HCT116 (cell line): ENCODE measurements around the gene CIDEA. TPM values are rescaled to one million over a fixed set of nuclear protein-coding genes. Genes with fewer than 3 reads are reported as not detected.

Experiments
- ATAC-seq: fragments of 200-7000 bp; cut with Tn5 transposase; 2 replicates; pipeline ENCODE4 v1.9.1; 2020; ENCODE audit warnings: mild to moderate bottlenecking, moderate library complexity
- BruUV-seq: library from RNA; stranded (reverse); fragments of 400-500 nt; replicated peaks from 2 replicates; lab custom pipeline; 2021; lab: Mats Ljungman, UMichigan
- CTCF ChIA-PET: fragments of 300-600 bp; sonication (Branson Sonifier 250); formaldehyde crosslinking; loops from one replicate; lab custom pipeline; 2021; ENCODE audit warnings: antibody characterized with exemption; lab: Charles Lee
- POLR2A ChIA-PET: fragments of 300-600, 350-600 bp; sonication (Branson Sonifier 250); formaldehyde crosslinking; loops from one replicate; lab custom pipeline; 2021; ENCODE audit warnings: antibody characterized with exemption; lab: Charles Lee
- RAD21 ChIA-PET, 2 experiments: fragments of 300-600 bp; sonication (Branson Sonifier 250); formaldehyde crosslinking; loops; one replicate each; lab custom pipeline; 2023; ENCODE audit warnings: low total read pairs in 2 of 2; ENCODE audit not compliant: uncharacterized antibody in 2 of 2, unreplicated experiment in 2 of 2, low non-redundant PET in 1 of 2; lab: Charles Lee
- DNase-seq: peaks from one replicate; pipeline ENCODE4 v3.0.0-alpha.2; 2010; ENCODE audit warnings: low read depth, low spot score
- H2AFZ ChIP-seq: fragments of 200-600 bp; shearing (Covaris generic), sonication (generic); 2 replicates; pipeline ENCODE4 v1.6.1; 2017; ENCODE audit warnings: low read depth, mixed run types, mixed read lengths, antibody characterized with exemption, low read length; ENCODE audit not compliant: poor library complexity, severe bottlenecking
- H3K27ac ChIP-seq: 2 replicates; pipeline ENCODE4 v1.5.1; 2012; ENCODE audit warnings: low read depth, low read length
- H3K27me3 ChIP-seq: fragments of 200-600 bp; sonication (generic); 2 replicates; pipeline ENCODE4 v1.6.1; 2016; ENCODE audit warnings: mixed run types, low read length, mixed read lengths; ENCODE audit not compliant: insufficient read depth
- H3K36me3 ChIP-seq, 2 experiments: fragments of 200-500 bp in 1 of 2; fragments of 200-600 bp in 1 of 2; sonication (Bioruptor generic) in 1 of 2; sonication (generic) in 1 of 2; 2 replicates each; pipeline versions ENCODE4 v1.5.1 to v1.6.1; 2014 to 2016; ENCODE audit warnings: low read length in 2 of 2, inconsistent platforms in 1 of 2, mixed read lengths in 1 of 2, mixed run types in 1 of 2; ENCODE audit not compliant: insufficient read depth in 2 of 2, control insufficient read depth in 1 of 2
- H3K4me1 ChIP-seq, 2 experiments: fragments of 200-600 bp in 1 of 2; sonication (generic) in 1 of 2; 2 replicates each; pipeline versions ENCODE4 v1.5.1 to v1.6.1; 2012 to 2017; ENCODE audit warnings: low read length in 2 of 2, inconsistent platforms in 1 of 2, mild to moderate bottlenecking in 1 of 2, mixed read lengths in 1 of 2, mixed run types in 1 of 2, moderate library complexity in 1 of 2; ENCODE audit not compliant: insufficient read depth in 2 of 2, control insufficient read depth in 1 of 2
- H3K4me2 ChIP-seq: fragments of 200-600 bp; sonication (generic); 2 replicates; pipeline ENCODE4 v1.6.1; 2017; ENCODE audit warnings: mixed run types, low read length, mixed read lengths
- H3K4me3 ChIP-seq, 2 experiments: fragments of 200-600 bp in 1 of 2; sonication (generic) in 1 of 2; replicated peaks in 1 of 2; 2 replicates each; pipeline ENCODE4 v1.5.1; 2011 to 2016; ENCODE audit warnings: low read length in 2 of 2, control low read depth in 1 of 2, low read depth in 1 of 2, mild to moderate bottlenecking in 1 of 2, mixed read lengths in 1 of 2, mixed run types in 1 of 2
- H3K79me2 ChIP-seq: fragments of 200-600 bp; sonication (generic); 2 replicates; pipeline ENCODE4 v1.6.1; 2017; ENCODE audit warnings: mild to moderate bottlenecking, mixed run types, low read length, moderate library complexity, mixed read lengths; ENCODE audit not compliant: insufficient read depth
- H3K9ac ChIP-seq: fragments of 200-600 bp; sonication (generic); 2 replicates; pipeline ENCODE4 v1.6.1; 2016; ENCODE audit warnings: low read length, mixed read lengths
- H3K9me2 ChIP-seq: fragments of 200-600 bp; sonication (generic), shearing (Covaris generic); 2 replicates; pipeline ENCODE4 v1.6.1; 2017; ENCODE audit warnings: mixed run types, mild to moderate bottlenecking, moderate library complexity; ENCODE audit not compliant: insufficient read depth
- H3K9me3 ChIP-seq, 2 experiments: fragments of 200-500 bp in 1 of 2; fragments of 200-600 bp in 1 of 2; sonication (Bioruptor generic) in 1 of 2; sonication (generic) in 1 of 2; 2 replicates each; pipeline ENCODE4 v1.6.1; 2014 to 2017; ENCODE audit warnings: low read length in 2 of 2, mixed read lengths in 2 of 2, inconsistent platforms in 1 of 2, low read depth in 1 of 2, mild to moderate bottlenecking in 1 of 2, mixed run types in 1 of 2, moderate library complexity in 1 of 2; ENCODE audit not compliant: control insufficient read depth in 1 of 2, insufficient read depth in 1 of 2
- H4K20me1 ChIP-seq: fragments of 200-600 bp; sonication (generic), shearing (Covaris generic); 2 replicates; pipeline ENCODE4 v1.6.1; 2017; ENCODE audit warnings: mixed run types, mild to moderate bottlenecking, moderate library complexity; ENCODE audit not compliant: insufficient read depth
- CBX3 ChIP-seq: IDR thresholded peaks from 2 replicates; pipeline ENCODE4 v1.6.1; 2012; ENCODE audit warnings: low read depth
- CTCF ChIP-seq, 3 experiments: fragments of 200-600 bp in 1 of 3; sonication (generic) in 1 of 3; IDR thresholded peaks in 2 of 3; conservative IDR thresholded peaks in 1 of 3; 2 replicates each; pipeline ENCODE4 v1.5.1; 2012 to 2017; ENCODE audit warnings: low read depth in 2 of 3, low read length in 2 of 3, antibody characterized with exemption in 1 of 3, borderline replicate concordance in 1 of 3, control low read depth in 1 of 3, mild to moderate bottlenecking in 1 of 3, mixed read lengths in 1 of 3, mixed run types in 1 of 3, moderate library complexity in 1 of 3; ENCODE audit not compliant: insufficient read depth in 1 of 3
- EGR1 ChIP-seq: IDR thresholded peaks from 2 replicates; pipeline ENCODE4 v1.6.1; 2012; ENCODE audit warnings: low read depth
- ELF1 ChIP-seq: IDR thresholded peaks from 2 replicates; pipeline ENCODE4 v1.6.1; 2012; ENCODE audit warnings: low read depth, borderline replicate concordance
- EZH2phosphoT487 ChIP-seq: fragments of 200-600 bp; IDR thresholded peaks from 2 replicates; pipeline ENCODE4 v1.6.1; 2018; ENCODE audit warnings: antibody characterized with exemption, borderline replicate concordance
- JUND ChIP-seq: IDR thresholded peaks from 2 replicates; pipeline ENCODE4 v1.6.1; 2012
- MAX ChIP-seq: IDR thresholded peaks from 2 replicates; pipeline ENCODE4 v1.6.1; 2012
- POLR2A ChIP-seq: IDR thresholded peaks from 2 replicates; pipeline ENCODE4 v1.7.0; 2011; ENCODE audit warnings: borderline replicate concordance; ENCODE audit not compliant: insufficient read depth, insufficient read length; ENCODE audit errors: extremely low read depth
- POLR2AphosphoS5 ChIP-seq: IDR thresholded peaks from 2 replicates; pipeline ENCODE4 v1.6.1; 2011; ENCODE audit warnings: mild to moderate bottlenecking, low read depth, low read length, moderate library complexity
- RAD21 ChIP-seq: IDR thresholded peaks from 2 replicates; pipeline ENCODE4 v1.6.1; 2012; ENCODE audit warnings: low read depth, mild to moderate bottlenecking
- ZBTB33 ChIP-seq: IDR thresholded peaks from 2 replicates; pipeline ENCODE4 v1.6.1; 2011; ENCODE audit warnings: mild to moderate bottlenecking, low read length, moderate library complexity; ENCODE audit not compliant: insufficient replicate concordance; ENCODE audit errors: extremely low read depth
- ZNF274 ChIP-seq: fragments of 200-500 bp; sonication (Bioruptor generic); IDR thresholded peaks from 2 replicates; pipeline ENCODE4 v1.6.1; 2014; ENCODE audit warnings: mild to moderate bottlenecking, low read depth, low read length, inconsistent platforms
- intact Hi-C: fragments of 100-400 bp; cut with micrococcal nuclease; formaldehyde crosslinking; loops from 2 replicates; pipeline ENCODE4 v1.10.0; 2022
- total RNA-seq: library from RNA; stranded (reverse); gene quantifications from one replicate; pipeline ENCODE4 v1.2.1, GENCODE V29; 2021; ENCODE audit not compliant: unreplicated experiment
- TF ChIP-seq, protein P1 (sequence below): IDR thresholded peaks from 2 replicates; pipeline ENCODE4 v1.6.1; 2012

The CIDEA gene
- total RNA-seq, 1 experiment from 2014 or later = not detected

- H2AFZ ChIP-seq = no peak overlapping the region
- H3K36me3 ChIP-seq = no peaks in the 10 kb centered on the region
- ATAC-seq = no peak
- no peaks in the 10 kb centered on the region for H3K27me3 ChIP-seq
- no peak overlapping the region for H3K9ac ChIP-seq
- H3K4me1 ChIP-seq = peaks cover 0 to 10% of the 10 kb centered on the region in 2 experiments; a peak in 3 of 4 replicates
- CTCF ChIA-PET = no interaction called here
- no TSS peak for BruUV-seq
- no peaks in the 10 kb centered on the region for H3K9me3 ChIP-seq
- intact Hi-C loops = no loop called here
- RAD21 ChIA-PET = no interaction called here
- H3K4me2 ChIP-seq = no peak overlapping the region
- H4K20me1 ChIP-seq = no peaks in the 10 kb centered on the region
- DNase-seq = no peak
- H3K79me2 ChIP-seq = no peaks in the 10 kb centered on the region
- no peaks in the 10 kb centered on the region for H3K9me2 ChIP-seq
- no peak overlapping the region for H3K4me3 ChIP-seq
- POLR2A ChIA-PET = no interaction called here
- no peak overlapping the region for H3K27ac ChIP-seq
- TF ChIP-seq, protein P1, sequence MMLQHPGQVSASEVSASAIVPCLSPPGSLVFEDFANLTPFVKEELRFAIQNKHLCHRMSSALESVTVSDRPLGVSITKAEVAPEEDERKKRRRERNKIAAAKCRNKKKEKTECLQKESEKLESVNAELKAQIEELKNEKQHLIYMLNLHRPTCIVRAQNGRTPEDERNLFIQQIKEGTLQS = no peak
- TF ChIP-seq EZH2phosphoT487 = no peak
- TF ChIP-seq, all 23 proteins: peak for 0
These were observed 22.8 kb downstream of the CIDEA start for GRCh38 chr18:12276736-12277554.

GRCh38 chr18:12278215-12278671, 24.1 kb downstream of the CIDEA start:
- TF ChIP-seq JUND (no peak), MAX (peak; percentile 99), ZBTB33 (no peak), RAD21 (peak; percentile 23; the same call in 1 of the 2 replicates), EGR1 (no peak), POLR2A (no peak), CTCF (IDR thresholded peaks at IDR 0.05 in 2 of 3, conservative IDR thresholded peaks at IDR 0.05 in 1 of 3; ENCODE audit: borderline replicate concordance in 1 of 3, insufficient read depth in 1 of 3, low read depth in 2 of 3, low read length in 2 of 3) (peak; percentile 36 to 51 (median 51); a peak in 5 of 6 replicates), ZNF274 (no peak), ELF1 (no peak), CBX3 (peak; percentile 99), POLR2AphosphoS5 (no peak)
- TF ChIP-seq, protein P1 = no peak
- TF ChIP-seq, all 23 proteins: peak for 4
- no peaks in the 10 kb centered on the region for H3K9me3 ChIP-seq
- DNase-seq = no peak
- no TSS peak for BruUV-seq
- no peak overlapping the region; the same call in 1 of the 2 replicates for H3K4me2 ChIP-seq
- H3K79me2 ChIP-seq = no peaks in the 10 kb centered on the region
- no peaks in the 10 kb centered on the region for H4K20me1 ChIP-seq
- POLR2A ChIA-PET = no interaction called here
- intact Hi-C loops = no loop called here
- H2AFZ ChIP-seq = no peak overlapping the region
- RAD21 ChIA-PET = interaction anchor here in 1 of 2 experiments (0.6 kb wide), 1 partner anchor 239 kb away, joined by 3 read pairs; no protein-coding TSS in a partner anchor
- peak; percentile 86 for ATAC-seq
- peaks cover 7 to 23% of the 10 kb centered on the region in 2 experiments; a peak in 3 of 4 replicates for H3K4me1 ChIP-seq
- no peak overlapping the region for H3K27ac ChIP-seq
- no peak overlapping the region for H3K4me3 ChIP-seq
- H3K9me2 ChIP-seq = no peaks in the 10 kb centered on the region
- H3K9ac ChIP-seq = no peak overlapping the region
- H3K36me3 ChIP-seq = no peaks in the 10 kb centered on the region
- no peaks in the 10 kb centered on the region for H3K27me3 ChIP-seq
- CTCF ChIA-PET = interaction anchor here (0.7 to 1.5 kb wide), 6 partner anchors 10 to 117 kb away, joined by 3 to 8 read pairs (median 3); no protein-coding TSS in a partner anchor
